ENCODE measurements around the gene DOCK11. TPM values are rescaled to one million over a fixed set of nuclear protein-coding genes. Genes with fewer than 3 reads are reported as not detected.

The DOCK11 gene
- 16.8 and 19.2 TPM in 2 replicates for total RNA-seq

GRCh38 chrX:118495061-118495921 lies at the start of gene DOCK11:
Gene DOCK11 (plus strand): TSS chrX:118495815. CDS start chrX:118495972, 157 bp downstream.

DNA sequence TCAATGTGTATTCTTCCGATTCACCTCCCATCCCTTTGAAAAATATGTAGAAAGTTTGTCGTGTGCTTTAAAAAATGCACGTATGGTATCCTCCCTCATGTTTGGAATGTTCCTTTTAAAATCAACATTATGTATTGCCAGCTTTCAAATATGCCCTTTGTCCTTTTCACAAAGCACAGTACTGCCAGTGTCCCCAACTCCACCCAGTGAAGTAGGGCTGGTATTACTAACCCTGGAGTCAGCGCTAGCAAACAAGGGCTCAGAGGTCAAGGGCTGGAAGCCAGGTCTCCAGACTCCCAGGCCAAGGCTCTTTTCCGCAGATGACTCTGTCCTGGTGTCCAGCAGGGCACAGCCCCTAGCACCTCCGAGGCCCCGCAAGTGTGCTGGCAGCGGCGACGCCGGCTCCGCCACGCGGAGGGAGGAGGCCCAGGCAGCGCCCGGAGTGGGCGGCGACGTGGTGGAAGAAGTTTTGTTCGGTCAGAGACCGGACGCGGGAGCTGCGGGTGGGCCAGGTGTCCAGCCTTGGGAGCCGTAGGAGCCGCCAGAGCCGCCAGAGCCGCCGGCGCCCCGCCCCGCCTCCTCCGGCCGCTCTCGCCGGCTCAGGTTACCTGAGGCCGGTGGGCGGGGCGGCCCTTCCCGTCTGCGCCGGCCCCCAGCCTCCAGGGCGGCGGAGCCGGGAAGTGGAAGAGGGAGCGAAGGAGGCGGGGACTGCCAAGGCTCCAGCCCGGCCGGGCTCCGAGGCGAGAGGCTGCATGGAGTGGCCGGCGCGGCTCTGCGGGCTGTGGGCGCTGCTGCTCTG lies 231.5 kb downstream of the DOCK11 start, which contains the start of gene IL13RA1:
Gene IL13RA1, plus strand, starts transcription at position 720 of the 799 bp plus-strand sequence. Its CDS starts 33 bp downstream, at position 753.

Small RNA genes lying within 50 kb of the gene (small RNA-seq; reads per million reads assigned to genes)
- not detected for gene RF00019

Other genes with a start within 250 kb of the DOCK11 start
- 22.6 and 24.9 TPM in 2 replicates for gene WDR44, start 149.7 kb upstream of the DOCK11 start, total RNA-seq
- 128 and 141 TPM in 2 replicates for gene IL13RA1, start 231.8 kb downstream of the DOCK11 start, total RNA-seq